CD4-positive, alpha-beta T cell treated with Interleukin-15 for 4 hours (primary cell): ENCODE data around the gene COQ10A.
"Not testable (repeated sequence)": the region's sequence is repeated elsewhere in the genome, so short reads cannot be mapped to it uniquely, and the experiment has no call there.

ENCODE experiments used
- DNase-seq: peaks from one replicate; pipeline ENCODE4 v3.0.0-alpha.2; 2020; ENCODE audit warnings: low spot score

The COQ10A gene

DNA sequence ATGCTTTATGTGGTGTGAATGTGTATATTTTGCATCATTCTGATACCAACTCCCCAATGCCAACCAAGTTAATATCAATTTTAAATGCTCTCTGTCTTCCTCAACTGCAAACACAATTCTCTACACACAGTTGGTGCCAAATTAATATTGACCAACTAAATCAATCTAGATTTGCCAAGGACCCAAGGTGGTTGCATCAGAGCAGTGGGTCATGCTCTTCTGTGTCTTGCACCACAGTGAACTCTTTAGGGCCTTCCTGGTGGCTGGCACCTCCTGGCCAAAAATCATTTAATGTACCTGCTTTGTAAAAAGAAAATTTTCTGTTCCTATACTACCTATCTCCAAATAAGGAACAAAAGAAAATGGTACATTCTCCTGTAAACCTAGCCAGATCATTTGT is 14.1 kb downstream of the COQ10A start:
- DNase-seq = no peak

GRCh38 chr12:56282030-56282429 is 15.3 kb downstream of the COQ10A start:
- no peak for DNase-seq

GRCh38 chr12:56282579-56282978 is 15.8 kb downstream of the COQ10A start:
- no peak for DNase-seq

- not testable (repeated sequence) for DNase-seq
Observed at GRCh38 chr12:56284263-56284662, 17.5 kb downstream of the COQ10A start.

DNA sequence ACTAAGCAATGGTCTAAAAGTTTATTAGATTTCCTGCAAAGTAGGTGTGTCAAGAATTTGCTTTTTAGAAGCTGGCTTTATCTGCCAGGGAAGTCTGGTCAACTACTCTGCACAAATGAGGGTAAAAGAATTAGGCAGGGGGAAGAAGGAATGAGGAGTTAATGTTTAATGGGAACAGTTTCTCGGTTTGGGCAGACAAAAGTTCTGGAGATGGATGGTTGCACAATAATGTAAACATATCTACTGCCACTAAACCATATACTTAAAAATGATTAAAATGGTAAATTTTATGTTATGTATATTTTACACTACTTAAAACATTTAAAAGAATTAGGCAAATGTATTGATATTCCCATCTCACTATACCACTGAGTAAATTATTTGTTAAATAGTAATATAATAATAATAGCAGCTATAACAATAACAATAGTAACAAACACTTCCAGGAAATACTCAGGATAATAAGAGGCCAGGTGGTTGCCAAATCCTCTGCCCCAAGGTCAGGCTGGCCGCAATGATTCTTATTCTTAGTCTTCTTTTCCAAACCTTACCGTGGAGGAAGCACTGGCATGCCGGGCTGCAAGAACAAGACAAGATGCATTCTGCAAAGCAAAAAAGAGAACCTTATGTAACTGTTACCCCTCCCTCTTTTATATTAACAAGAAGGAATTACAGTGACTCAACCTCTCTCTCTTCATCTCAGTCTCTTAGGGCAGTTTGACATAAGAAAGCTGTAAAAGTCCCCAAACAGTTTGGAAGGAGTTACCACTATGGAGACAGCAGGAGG is 19.5 kb downstream of the COQ10A start:
- DNase-seq = no peak

DNA sequence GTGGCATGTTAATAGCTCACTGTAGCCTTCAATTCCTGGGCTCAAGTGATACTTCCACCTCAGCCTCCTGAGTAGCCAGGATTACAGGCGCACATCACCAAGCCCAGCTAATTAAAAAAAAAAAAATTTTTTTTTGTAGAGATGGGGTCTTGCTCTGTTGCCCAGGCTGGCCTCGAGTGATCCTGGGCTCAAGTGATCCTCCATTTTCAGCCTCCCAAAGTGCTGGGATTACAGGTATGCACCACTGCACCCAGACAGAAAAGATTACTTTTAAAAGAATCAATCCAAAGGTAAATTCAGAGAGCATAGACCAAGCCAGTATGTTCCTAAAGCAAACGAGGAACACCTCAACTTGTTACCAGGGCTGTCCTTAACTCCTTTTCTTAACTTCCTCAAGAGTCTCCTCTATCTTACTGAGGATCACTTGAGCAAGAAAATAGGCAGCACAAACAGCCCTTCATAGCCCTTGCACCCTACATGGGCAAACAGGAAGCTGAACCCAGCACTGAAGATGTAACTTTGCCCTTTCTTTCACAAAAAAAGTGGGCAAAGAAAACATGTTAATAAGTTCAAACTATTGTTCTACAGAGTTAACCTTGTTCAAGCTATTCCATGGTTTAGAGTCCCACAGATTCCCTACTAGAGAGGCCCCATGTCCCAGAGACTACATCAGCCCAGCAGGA is 22.1 kb downstream of the COQ10A start:
- DNase-seq = no peak

- DNase-seq = no peak
Observed at GRCh38 chr12:56293795-56294194, 27.1 kb downstream of the COQ10A start.

DNA sequence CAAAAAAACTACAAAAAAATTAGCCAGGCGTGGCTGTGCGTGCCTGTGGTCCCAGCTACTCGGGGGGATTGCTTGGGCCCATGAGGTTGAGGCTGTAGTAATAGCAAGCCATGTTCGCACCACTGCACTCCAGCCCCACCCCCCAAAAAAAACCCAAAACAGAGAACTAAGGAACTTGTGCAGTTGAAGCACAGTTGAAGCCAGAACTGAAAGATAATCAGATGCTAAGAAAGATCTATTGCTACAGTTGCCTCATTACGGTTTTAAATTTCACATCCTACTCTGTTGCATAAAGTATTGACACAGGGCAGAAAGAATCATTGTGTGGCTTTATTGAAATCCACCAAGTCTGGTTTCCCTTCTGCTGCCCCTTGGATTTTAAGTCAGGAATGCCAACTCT is 29.6 kb downstream of the COQ10A start:
- DNase-seq = no peak

- DNase-seq = no peak
Observed at GRCh38 chr12:56297400-56297799, 30.7 kb downstream of the COQ10A start.

- DNase-seq = no peak
Observed at GRCh38 chr12:56298828-56299227, 32.1 kb downstream of the COQ10A start.

DNA sequence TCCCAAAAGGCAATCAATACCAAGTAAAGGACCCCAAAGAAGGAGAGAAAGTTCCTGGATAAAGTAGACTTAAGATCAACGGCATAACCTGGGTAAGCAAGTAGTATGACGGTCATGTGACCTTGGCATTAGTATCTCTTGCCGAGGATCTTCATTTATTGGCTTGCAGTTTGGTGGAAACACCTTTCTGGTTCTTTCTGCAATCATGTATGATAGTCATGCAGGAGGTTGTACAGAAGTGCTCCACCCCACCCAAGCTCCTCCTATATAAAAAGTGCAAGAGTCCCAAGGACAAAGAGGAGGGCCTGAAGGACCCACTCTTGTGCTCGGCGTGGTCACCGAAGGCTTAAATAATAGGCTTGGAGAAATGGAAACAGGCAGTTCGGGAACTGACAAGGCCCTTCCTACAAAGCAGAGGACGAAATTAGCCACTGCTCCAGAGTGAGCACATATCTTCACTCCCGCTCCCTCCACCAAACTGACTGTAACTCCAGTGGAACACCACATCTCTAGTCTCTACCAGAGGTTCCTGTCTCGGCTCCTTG is 32.6 kb downstream of the COQ10A start:
- peak; percentile 55 for DNase-seq

DNA sequence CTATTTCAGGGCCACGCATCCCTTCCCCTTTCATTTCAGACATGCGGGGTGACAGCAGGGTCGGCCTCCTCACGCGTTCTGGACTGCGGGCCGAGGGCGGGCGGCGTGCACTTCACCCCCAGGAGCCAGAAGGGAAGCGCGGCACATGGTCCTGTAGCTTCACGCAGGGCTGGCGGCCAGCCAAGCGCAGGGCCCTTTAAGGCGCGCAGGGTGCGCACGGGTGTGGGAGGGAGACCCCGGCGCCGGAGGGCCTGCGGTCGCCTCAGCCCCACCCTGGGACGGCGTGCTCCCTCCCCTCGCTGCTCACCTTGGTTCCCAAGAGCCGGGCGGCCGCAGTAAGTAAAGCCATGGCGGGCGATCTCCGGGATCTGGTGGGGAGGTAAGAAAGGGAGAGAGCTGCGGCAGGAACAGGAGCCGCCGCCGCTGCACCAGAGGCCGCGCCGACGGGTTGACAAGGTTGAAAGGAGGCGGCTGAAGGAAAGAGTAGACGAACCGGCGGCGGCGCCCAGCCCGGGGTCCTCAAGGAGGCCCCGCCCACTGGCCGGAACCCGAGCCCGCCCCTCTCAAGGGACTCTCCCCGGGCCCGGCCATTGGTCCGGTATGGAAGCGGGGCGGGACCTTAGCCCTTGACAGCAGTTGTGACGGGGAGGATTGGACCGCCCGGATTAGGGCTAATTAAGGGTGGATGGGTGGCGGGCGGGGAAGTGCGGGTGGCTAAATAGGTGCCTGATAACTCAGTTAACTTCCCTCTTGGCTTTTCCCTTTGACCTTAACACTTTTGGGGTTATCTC is 33.3 kb downstream of the COQ10A start, which contains the start of gene CS:
Gene CS (minus strand): TSS at position 478 of the 791 bp plus-strand sequence. CDS start 129 bp downstream, at position 349.
- DNase-seq = peak; percentile 99

DNA sequence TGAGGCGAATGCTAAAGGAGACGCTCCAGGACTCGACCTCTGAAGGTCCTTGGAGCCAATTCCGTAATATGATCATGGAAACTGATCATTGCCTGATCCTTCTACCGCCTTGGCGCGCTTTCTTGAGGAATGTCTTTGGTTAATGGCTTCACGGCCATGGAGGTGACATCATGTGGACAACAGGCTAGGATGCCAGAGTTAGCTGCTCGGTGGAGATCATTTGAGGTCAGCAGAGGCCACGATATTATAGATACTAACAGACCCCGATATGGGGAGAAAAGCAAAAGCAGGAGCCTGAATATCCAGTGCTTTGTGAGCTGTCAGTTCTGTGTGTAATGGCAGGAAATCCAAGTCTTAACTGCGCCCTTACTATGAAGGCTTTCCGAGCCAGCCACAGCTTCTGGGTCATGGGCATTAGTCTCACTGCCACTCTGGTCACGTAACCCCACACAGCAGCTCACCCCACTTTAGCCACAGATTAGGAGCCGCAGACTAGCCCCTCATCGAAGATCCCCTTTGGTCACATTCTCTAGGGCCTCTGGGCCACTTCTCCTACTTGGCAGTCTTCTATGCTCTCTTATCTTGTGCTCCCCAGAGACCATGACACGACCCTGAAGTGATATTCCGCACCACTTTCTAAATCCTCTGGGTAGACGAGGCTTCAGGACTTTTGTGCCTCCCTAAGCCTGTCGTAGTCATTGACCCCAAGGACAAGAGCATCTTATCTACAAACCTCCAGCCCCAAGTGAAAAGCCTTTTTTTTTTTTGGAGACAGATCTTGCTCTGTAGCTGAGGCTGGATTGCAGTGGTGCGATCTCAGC is 34.1 kb downstream of the COQ10A start:
- DNase-seq = no peak

- no peak for DNase-seq
Observed at GRCh38 chr12:56304276-56304675, 37.5 kb downstream of the COQ10A start.

DNA sequence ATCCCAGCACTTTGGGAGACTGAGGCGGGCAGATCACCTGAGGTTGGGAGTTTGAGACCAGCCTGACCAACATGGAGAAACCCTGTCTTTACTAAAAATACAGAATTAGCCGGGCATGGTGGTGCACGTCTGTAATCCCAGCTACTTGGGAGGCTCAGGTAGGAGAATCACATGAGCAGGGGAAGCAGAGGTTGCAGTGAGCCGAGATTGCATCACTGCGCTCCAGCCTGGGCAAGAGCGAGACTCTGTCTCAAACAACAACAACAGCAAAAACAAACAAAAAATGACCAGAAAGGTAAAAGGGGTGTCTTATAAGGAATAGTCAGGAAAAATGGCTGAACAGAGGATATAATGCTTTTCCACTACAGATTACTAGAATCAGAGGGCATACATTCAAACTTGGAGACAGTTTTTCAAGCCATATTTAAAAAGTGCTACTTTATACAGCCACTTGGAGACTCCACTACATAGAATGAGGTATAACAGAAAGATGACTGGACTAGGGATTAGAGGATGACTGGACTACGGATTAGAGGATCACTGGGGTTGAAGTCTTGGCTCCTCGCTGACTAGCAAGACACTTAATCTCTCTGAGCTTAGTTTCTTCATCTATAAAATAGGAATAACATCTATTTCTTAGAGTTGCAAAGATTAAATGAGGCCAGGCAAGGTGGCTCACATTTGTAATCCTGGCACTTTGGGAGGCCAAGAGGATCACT is 38.3 kb downstream of the COQ10A start:
- no peak for DNase-seq

DNA sequence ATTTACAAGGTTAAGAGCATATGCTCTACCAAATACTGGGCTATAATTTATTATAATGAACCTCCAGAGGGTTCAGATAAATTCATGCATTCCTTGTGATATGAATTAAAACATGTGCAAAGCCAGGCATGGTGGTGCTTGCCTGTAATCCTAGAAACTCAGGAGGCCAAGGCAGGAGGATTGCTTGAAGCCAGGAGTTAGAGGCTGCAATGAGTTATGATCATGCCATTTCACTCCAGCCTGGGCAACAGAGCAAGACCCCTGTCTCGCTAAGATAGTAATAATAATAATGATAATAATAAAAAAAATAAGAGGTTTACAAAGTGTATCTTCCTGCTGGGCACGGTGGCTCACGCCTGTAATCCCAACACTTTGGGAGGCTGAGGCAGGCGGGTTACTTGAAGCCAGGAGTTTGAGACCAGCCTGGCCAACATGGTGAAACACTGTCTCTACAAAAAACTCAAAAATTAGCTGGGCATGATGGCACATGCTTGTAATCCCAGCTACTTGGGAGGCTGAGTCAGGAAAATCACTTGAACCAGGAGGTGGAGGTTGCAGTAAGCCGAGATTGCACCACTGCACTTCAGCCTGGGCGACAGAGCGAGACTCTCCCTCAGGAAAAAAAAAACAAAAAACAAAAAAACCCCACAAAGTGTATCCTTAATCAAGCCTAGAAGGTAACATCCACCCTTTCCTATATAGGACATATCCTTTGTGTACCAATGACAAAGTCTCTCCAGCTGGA is 40.7 kb downstream of the COQ10A start:
- no peak for DNase-seq

DNA sequence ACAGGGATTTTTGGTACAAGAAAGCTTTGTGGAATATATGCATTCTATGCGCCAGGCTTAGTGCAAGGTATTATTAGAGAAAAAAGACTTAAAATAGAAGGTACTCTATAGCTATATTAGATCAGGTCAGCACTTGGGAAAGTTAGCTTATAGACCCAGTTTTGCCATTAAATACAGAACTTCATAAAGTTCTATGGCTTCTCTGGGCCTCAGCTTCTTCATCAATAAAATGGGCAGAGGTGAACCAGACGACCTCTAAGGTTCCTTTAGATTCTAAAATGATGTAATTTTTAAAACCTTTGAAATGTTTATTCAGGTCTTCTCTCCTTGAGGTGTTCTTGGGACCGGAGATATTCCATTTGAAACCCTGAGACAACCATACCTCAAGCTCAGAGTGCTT is 42.0 kb downstream of the COQ10A start:
- no peak for DNase-seq

DNA sequence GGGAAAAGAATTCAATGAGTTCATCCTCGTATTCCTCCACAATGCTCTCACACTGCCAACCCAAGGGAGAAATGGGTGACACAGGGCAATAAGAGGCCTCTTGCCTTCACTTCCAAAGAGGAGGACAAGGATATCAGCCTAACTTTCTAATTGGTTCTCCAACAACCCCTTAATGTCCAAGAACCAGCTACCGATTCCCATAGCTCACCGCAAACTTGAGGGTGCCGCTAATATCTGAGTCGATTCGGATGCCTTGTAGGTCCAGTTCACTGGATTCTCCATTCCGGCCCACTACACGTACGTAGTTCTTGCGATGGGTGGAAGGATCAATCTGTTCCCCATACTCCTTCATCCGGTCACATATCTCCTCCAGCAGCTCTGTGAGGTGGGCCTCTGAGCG is 44.3 kb downstream of the COQ10A start:
- no peak for DNase-seq

DNA sequence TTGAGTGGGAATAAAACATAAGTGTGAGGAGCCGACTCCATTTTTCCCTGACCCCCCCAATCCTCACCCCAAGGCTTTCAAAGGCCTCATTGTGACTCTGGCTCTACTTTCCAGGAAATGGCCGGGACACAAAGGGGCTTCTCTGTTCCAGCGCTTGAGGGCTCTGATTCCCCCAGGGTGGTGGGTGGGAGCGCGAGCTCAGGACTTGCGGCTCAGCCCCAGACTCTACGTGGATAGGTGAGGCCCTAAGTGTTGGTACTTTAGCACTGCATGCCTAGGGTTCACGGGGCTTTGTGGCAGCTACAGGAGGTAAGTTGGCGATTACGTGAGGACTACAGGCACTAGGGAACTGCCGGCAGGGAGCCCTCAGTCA is 48.5 kb downstream of the COQ10A start:
- DNase-seq = no peak
